ENCODE measurements around the gene EXD3.
"Not testable (repeated sequence)": the region's sequence is repeated elsewhere in the genome, so short reads cannot be mapped to it uniquely, and the experiment has no call there.

Gene EXD3

GRCh38 chr9:137327641-137328550, 95.1 kb downstream of the EXD3 start:
- DNase-seq = not testable (repeated sequence)

GRCh38 chr9:137326445-137327065, 96.4 kb downstream of the EXD3 start:
- no peak for DNase-seq

GRCh38 chr9:137325799-137326198, 97.2 kb downstream of the EXD3 start:
- DNase-seq = no peak

GRCh38 chr9:137325124-137325523, 97.8 kb downstream of the EXD3 start:
- no peak for DNase-seq

- no peak for DNase-seq
Measured at GRCh38 chr9:137323531-137324331, 99.2 kb downstream of the EXD3 start.

- no peak for DNase-seq
Measured at GRCh38 chr9:137321726-137322361, 101.1 kb downstream of the EXD3 start.

GRCh38 chr9:137320555-137321384, 102.2 kb downstream of the EXD3 start:
- DNase-seq = no peak

GRCh38 chr9:137319739-137320551, 103.0 kb downstream of the EXD3 start:
- no peak for DNase-seq

- no peak for DNase-seq
Measured at GRCh38 chr9:137319011-137319738, 103.8 kb downstream of the EXD3 start.

GRCh38 chr9:137318602-137319001, 104.4 kb downstream of the EXD3 start:
- DNase-seq = no peak

GRCh38 chr9:137317718-137318511, 105.0 kb downstream of the EXD3 start:
- DNase-seq = no peak

- no peak for DNase-seq
Measured at GRCh38 chr9:137317021-137317717, 105.8 kb downstream of the EXD3 start.

- peak; percentile 35 for DNase-seq
Measured at GRCh38 chr9:137316012-137316981, 106.7 kb downstream of the EXD3 start.

GRCh38 chr9:137315581-137316011, 107.4 kb downstream of the EXD3 start:
- DNase-seq = no peak

GRCh38 chr9:137314561-137315560, 108.1 kb downstream of the EXD3 start:
- DNase-seq = no peak

- no peak for DNase-seq
Measured at GRCh38 chr9:137313956-137314560, 108.9 kb downstream of the EXD3 start.

All from NCI-H2227 treated with DMSO at 0.1 percent for 48 hours (cell line).